Erythroblast (primary cell): ENCODE measurements around the gene ATP6V1G1.

Source experiments
- GATA1 ChIP-seq: IDR thresholded peaks from 2 replicates; pipeline ENCODE4 v1.6.1; 2011; ENCODE audit warnings: low read depth, mild to moderate bottlenecking, control low read depth, low read length, moderate library complexity
- POLR2A ChIP-seq: IDR thresholded peaks from 2 replicates; pipeline ENCODE4 v1.6.1; 2011; ENCODE audit warnings: mild to moderate bottlenecking, low read length

DNA sequence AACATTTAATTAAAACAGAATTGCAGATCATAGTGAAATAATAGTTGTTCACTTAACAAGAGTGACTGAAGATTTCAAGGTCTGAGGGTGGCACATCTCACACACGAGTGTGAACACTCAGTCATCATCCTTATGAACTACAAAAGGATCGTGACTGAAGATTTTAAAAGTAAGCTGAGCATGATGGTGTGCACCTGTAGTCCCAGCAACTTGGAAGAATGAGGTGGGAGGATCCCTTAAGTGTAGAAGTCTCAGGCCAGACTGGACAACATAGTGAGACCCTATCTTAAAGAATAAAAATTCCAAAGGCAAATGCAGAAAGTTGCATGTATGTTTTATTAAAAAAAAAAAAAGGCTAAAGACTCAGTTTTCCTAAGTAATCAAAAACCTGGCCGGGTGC, 22.4 kb upstream of the ATP6V1G1 start:
- TF ChIP-seq POLR2A = no peak
- no peak for TF ChIP-seq GATA1
